Panc1 (cell line): ENCODE data around the gene RANBP3.

Experiments
- POLR2AphosphoS5 ChIP-seq: IDR thresholded peaks from 2 replicates; pipeline ENCODE4 v1.6.1; 2012; ENCODE audit warnings: mild to moderate bottlenecking, low read depth, low read length, moderate library complexity
- TCF7L2 ChIP-seq: IDR thresholded peaks from 2 replicates; pipeline ENCODE4 v1.6.1; 2011; ENCODE audit warnings: mild to moderate bottlenecking, low read depth, low read length, inconsistent platforms
- TF ChIP-seq, protein P1 (sequence below): fragments of 450-650 bp; IDR thresholded peaks from 2 replicates; pipeline ENCODE4 v1.5.1; 2017; ENCODE audit warnings: mild to moderate bottlenecking

DNA sequence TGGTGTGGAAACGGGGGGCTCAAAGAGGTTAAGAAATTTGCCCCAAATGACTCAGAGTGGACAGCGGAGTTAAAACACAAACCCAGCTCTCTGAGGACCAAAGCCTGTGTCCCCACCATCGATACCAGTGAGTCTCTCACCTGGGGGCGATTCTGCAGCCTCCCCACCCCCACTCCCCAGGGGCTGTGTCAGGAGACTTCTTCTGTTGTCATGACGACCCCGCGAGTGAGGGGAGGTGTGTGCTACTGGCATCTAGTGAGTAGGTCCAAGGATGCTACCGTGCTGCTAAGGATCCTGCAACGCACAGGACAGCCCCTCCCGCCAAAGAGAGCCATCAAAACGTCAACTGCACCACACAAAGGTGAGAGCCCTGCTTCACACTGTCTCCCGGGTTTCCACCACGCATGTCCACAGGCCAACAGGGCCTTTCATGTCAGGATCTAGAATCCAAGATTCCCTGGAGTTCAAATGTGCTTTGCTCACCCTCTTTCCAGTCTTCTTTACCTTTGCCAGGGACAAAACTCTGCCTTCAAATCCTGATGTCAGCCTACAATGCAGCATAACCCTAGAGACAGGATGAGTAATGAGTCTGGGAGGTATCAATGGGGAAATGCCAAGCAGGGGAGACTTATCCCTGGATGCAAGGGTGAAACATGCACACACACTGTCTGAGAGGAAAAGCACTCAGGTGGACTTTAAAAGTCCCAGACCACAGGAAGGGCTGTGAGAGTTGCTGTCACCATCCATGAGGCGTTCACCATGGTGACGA is 3.9 kb downstream of the RANBP3 start:
- TF ChIP-seq, protein P1, sequence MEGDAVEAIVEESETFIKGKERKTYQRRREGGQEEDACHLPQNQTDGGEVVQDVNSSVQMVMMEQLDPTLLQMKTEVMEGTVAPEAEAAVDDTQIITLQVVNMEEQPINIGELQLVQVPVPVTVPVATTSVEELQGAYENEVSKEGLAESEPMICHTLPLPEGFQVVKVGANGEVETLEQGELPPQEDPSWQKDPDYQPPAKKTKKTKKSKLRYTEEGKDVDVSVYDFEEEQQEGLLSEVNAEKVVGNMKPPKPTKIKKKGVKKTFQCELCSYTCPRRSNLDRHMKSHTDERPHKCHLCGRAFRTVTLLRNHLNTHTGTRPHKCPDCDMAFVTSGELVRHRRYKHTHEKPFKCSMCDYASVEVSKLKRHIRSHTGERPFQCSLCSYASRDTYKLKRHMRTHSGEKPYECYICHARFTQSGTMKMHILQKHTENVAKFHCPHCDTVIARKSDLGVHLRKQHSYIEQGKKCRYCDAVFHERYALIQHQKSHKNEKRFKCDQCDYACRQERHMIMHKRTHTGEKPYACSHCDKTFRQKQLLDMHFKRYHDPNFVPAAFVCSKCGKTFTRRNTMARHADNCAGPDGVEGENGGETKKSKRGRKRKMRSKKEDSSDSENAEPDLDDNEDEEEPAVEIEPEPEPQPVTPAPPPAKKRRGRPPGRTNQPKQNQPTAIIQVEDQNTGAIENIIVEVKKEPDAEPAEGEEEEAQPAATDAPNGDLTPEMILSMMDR, result no peak
- TF ChIP-seq POLR2AphosphoS5 (no peak), TCF7L2 (no peak)
